Naive B cell (primary cell): Measurements from ENCODE around the gene ACTRT2. TPM values are rescaled to one million over a fixed set of nuclear protein-coding genes. Genes with fewer than 3 reads are reported as not detected.

Source experiments
- ATAC-seq, 2 donors: fragments of 150-1000 bp; cut with Tn5 transposase; 2 replicates each; pipeline ENCODE4 v1.10.0; 2021; ENCODE audit warnings: low read depth in 2 of 2, mild to moderate bottlenecking in 2 of 2, moderate library complexity in 2 of 2
- DNase-seq: peaks from one replicate; pipeline ENCODE4 v3.0.0; 2022
- H3K27ac Mint-ChIP-seq, 6 donors: one replicate each; pipeline ENCODE4 v1.8.0; 2020 to 2022; ENCODE audit warnings: mild to moderate bottlenecking in 6 of 6, mixed read lengths in 6 of 6, moderate library complexity in 5 of 6, inconsistent platforms in 2 of 6
- H3K27me3 Mint-ChIP-seq, 3 donors: one replicate each; pipeline ENCODE4 v1.8.0; 2021 to 2022; ENCODE audit warnings: mixed read lengths in 3 of 3, mild to moderate bottlenecking in 1 of 3
- H3K36me3 Mint-ChIP-seq, 2 donors: one replicate each; pipeline ENCODE4 v1.8.0; 2020 to 2022; ENCODE audit warnings: mixed read lengths in 2 of 2, inconsistent platforms in 1 of 2, mild to moderate bottlenecking in 1 of 2
- H3K4me1 Mint-ChIP-seq, 3 donors: one replicate each; pipeline ENCODE4 v1.8.0; 2020 to 2022; ENCODE audit warnings: mixed read lengths in 3 of 3, inconsistent platforms in 1 of 3, mild to moderate bottlenecking in 1 of 3, moderate library complexity in 1 of 3
- H3K4me3 Mint-ChIP-seq, 8 donors: one replicate each; pipeline ENCODE4 v1.8.0; 2020 to 2022; ENCODE audit warnings: mild to moderate bottlenecking in 8 of 8, mixed read lengths in 8 of 8, moderate library complexity in 8 of 8, inconsistent platforms in 2 of 8
- H3K9me3 Mint-ChIP-seq, 7 donors: one replicate each; pipeline ENCODE4 v1.8.0; 2020 to 2022; ENCODE audit warnings: mixed read lengths in 7 of 7, mild to moderate bottlenecking in 5 of 7, inconsistent platforms in 2 of 7, moderate library complexity in 1 of 7
- polyA plus RNA-seq, 6 donors: library from polyadenylated mRNA; unstranded; fragments of 300-500 nt; fragmentation: Illumina TruSeq; gene quantifications; one replicate each; pipeline ENCODE4 v1.2.3, GENCODE V29; 2021; ENCODE audit warnings: low read depth in 6 of 6

ACTRT2 gene
- polyA plus RNA-seq = not detected

- no peaks in the 10 kb centered on the region for H3K4me1 Mint-ChIP-seq
- peaks cover 0 to 1% (median 0%) of the 10 kb centered on the region in 7 donors for H3K9me3 Mint-ChIP-seq
- no peak for DNase-seq
- peak within 1 kb of the TSS in 2 of 6 donors; percentile 7 to 77 for H3K27ac Mint-ChIP-seq
- no peak for ATAC-seq
- peaks cover 0 to 5% (median 0%) of the 10 kb centered on the region in 3 donors for H3K27me3 Mint-ChIP-seq
- no peak within 1 kb of the TSS for H3K4me3 Mint-ChIP-seq
- H3K36me3 Mint-ChIP-seq = no peaks in the 10 kb centered on the region
Measured at GRCh38 chr1:3021233-3021671, at the start of gene ACTRT2. Gene ACTRT2 (plus strand): TSS chr1:3021467. CDS start chr1:3021687, 220 bp downstream.

DNA sequence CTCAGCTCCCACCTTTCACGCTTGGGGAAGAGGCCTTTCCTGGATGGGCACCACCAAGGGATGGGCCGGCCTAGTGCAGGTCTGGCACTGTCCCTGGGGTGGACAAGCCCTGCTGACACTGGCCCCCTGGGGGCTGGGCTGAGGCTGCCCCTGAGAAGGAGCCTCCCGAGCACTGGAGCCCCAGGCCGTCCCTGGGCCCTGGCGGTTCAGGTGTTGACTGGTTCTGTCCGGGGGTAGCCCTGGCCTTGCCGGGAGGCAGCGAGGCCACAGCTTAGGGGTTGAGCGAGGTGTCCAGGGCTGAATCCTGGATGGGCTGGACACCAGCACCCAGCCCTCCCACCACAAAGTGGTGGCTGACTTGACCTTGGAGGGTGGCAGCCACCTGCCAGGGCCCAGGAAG lies 49.7 kb upstream of the ACTRT2 start:
- Mint-ChIP-seq H3K4me3 (no peak overlapping the region), H3K27me3 (peaks cover 0 to 34% (median 8%) of the 10 kb centered on the region in 3 donors), H3K9me3 (no peaks in the 10 kb centered on the region), H3K4me1 (peaks cover 0 to 9% (median 9%) of the 10 kb centered on the region in 3 donors), H3K27ac (peak overlapping the region in 1 of 6 donors; percentile 33), H3K36me3 (no peaks in the 10 kb centered on the region)
- ATAC-seq (no peak), DNase-seq (no peak)

DNA sequence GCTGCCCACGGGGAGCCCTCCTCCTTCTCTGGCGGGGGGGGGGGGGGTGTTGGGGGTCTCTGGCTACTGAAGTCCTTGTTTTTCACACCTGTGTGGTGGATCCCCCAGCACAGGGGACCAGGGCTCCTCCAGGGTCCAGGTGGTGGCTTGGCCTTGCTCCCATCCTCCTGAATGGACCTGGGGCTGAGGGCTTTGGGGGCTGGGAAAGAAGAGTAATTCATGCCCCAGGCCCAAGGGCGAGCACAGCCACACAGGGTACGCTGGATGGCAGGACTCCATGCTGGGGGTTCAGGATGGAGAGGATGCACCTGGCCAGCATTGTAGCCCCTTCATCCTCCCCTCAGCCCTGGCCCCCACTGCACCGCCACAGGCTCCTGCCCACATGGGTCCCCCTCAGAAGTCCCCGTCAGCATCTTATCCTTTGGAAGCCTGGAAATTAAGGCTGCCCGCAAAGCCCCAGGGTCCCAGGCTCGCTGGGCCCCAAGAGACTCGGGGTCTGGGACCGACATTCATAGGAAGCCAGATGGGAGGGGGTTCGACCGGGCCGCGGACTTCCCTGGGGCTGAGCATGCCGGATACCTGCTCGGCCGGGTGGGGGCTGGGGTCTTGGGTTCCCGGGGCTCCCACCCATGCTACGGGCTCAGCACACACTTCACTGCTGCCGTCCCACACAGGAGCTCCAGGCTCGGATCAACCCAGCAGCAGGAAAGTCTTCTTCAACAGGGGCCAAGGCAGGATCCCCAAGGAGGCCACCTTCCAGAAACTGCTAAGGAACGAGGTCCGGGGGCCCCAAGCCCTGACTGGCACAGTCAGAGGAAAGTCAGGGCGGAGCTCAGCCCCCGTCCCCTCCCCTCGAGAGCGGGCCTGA lies 49.0 kb upstream of the ACTRT2 start:
- DNase-seq = no peak

GRCh38 chr1:2972879-2973575 lies 48.2 kb upstream of the ACTRT2 start:
- H3K27ac Mint-ChIP-seq = no peak overlapping the region
- DNase-seq (no peak), ATAC-seq (no peak)
- H3K4me3 Mint-ChIP-seq = no peak overlapping the region
- peaks cover 0 to 9% (median 9%) of the 10 kb centered on the region in 3 donors for H3K4me1 Mint-ChIP-seq
- no peaks in the 10 kb centered on the region for H3K9me3 Mint-ChIP-seq
- no peaks in the 10 kb centered on the region for H3K36me3 Mint-ChIP-seq
- H3K27me3 Mint-ChIP-seq = peaks cover 0 to 34% (median 6%) of the 10 kb centered on the region in 3 donors

More for the DNA sequence above, 49.0 kb upstream of the ACTRT2 start:
- Mint-ChIP-seq H3K4me1 (peaks cover 0 to 9% (median 9%) of the 10 kb centered on the region in 3 donors), H3K27ac (no peak overlapping the region), H3K27me3 (peaks cover 0 to 34% (median 8%) of the 10 kb centered on the region in 3 donors), H3K4me3 (no peak overlapping the region), H3K36me3 (no peaks in the 10 kb centered on the region), H3K9me3 (no peaks in the 10 kb centered on the region)
- no peak for ATAC-seq

DNA sequence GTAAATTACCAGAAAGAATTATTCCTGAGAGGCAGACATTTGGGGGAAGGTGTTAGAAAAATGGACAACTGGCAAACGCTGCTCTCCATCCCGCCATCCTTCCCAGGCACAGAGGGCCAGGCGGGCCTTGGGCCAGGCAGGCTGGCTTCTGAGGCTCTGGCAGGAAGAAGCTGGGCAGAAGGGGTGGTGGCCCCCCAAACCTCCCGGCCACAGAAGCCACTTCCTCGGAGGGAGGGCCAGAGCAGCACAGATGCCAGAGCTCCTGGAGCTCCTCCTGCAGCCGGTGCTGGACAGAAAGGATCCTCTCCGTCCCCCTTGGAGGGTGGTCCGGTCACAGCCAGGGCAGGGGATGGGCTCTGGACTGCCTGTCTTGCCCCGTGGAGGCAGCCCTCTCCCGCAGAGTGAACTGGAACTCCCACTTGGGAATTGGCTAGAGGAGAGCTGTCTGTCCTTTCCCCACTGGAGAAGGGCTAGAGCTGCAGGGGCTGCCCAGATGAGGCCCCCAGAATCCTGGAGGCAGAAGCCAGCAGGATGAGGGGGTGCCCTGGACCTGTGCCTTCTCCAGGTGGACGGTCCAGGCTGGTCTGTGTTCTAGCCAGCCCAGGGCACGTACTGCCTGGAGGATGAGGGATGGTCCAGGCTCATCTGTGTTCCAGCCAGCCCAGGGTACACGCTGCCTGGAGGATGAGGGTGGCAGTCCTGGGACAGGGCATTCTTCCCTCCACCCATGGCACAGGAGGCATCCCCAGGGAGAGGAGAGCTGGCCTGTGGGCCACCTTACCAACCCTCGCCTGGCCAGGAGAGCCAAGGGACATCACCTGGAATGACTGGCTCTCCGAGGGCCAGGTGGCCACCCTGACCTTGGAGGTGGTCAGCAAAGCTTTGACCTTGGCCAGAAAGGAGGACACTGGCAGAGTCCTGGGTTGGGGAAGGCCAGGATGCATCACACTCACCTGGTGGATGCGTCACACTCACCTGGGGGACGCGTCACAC lies 47.4 kb upstream of the ACTRT2 start:
- DNase-seq (no peak), ATAC-seq (no peak)
- Mint-ChIP-seq H3K4me1 (peaks cover 0 to 9% (median 9%) of the 10 kb centered on the region in 3 donors), H3K36me3 (no peaks in the 10 kb centered on the region), H3K9me3 (no peaks in the 10 kb centered on the region), H3K4me3 (no peak overlapping the region), H3K27ac (no peak overlapping the region), H3K27me3 (peaks cover 0 to 25% (median 0%) of the 10 kb centered on the region in 3 donors)

DNA sequence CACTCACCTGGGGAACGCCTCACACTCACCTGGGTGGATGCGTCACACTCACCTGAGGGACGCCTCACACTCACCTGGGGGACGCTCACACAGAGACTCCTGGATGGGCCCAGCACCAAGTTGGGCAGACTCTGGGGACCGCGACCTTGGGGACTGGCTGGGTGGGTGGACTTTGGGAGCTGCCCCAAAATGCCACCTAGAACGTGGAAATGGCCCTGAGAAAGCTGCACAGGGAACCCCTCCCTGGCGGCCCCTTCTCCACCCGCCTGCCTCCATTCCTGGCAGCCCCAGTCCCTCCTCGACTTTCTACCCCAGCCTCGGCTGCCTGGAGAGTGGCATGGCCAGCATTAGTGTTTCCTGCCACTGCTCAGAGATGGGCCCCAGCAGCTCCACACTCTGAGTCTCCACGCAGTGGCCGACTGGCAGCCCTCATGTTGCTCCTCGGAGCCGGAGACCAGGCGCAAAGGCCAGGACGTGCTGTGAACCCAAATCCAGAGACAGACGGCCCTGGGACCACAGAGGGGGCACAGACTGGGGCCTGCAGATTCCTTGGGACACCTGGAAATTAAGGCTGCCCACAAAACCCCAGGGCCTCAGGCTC lies 46.5 kb upstream of the ACTRT2 start:
- Mint-ChIP-seq H3K9me3 (no peaks in the 10 kb centered on the region), H3K4me1 (peaks cover 0 to 9% (median 9%) of the 10 kb centered on the region in 3 donors), H3K4me3 (no peak overlapping the region), H3K27me3 (peaks cover 0 to 16% (median 0%) of the 10 kb centered on the region in 3 donors), H3K27ac (peak overlapping the region in 1 of 6 donors; percentile 63), H3K36me3 (no peaks in the 10 kb centered on the region)
- DNase-seq (no peak), ATAC-seq (no peak)

GRCh38 chr1:2975466-2976179 lies 45.6 kb upstream of the ACTRT2 start:
- Mint-ChIP-seq H3K9me3 (no peaks in the 10 kb centered on the region), H3K36me3 (no peaks in the 10 kb centered on the region), H3K27ac (no peak overlapping the region), H3K27me3 (peaks cover 0 to 13% (median 0%) of the 10 kb centered on the region in 3 donors), H3K4me1 (peaks cover 0 to 9% (median 9%) of the 10 kb centered on the region in 3 donors), H3K4me3 (no peak overlapping the region)
- DNase-seq (no peak), ATAC-seq (no peak)

DNA sequence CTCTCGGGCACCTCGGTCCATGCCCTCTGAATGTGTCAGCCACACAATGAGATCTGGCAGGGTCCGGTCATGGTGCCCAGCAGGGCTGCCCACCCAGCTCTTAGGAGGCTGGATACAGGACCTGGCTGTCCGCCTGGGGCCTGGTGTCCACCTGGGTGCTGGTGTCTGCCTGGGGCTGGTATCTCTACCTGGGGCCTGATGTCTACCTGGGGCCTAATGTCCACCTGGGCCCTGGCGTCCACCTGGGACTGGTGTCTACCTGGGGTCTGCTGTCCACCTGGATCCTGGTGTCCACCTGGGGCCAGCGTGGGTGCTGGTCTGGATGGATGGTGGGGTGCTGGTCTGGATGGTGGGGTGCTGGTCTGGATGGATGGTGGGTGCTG lies 45.1 kb upstream of the ACTRT2 start:
- DNase-seq = no peak
- H3K27me3 Mint-ChIP-seq = peaks cover 0 to 13% (median 0%) of the 10 kb centered on the region in 3 donors
- H3K27ac Mint-ChIP-seq = no peak overlapping the region
- ATAC-seq = no peak
- H3K36me3 Mint-ChIP-seq = no peaks in the 10 kb centered on the region
- H3K9me3 Mint-ChIP-seq = no peaks in the 10 kb centered on the region
- H3K4me3 Mint-ChIP-seq = no peak overlapping the region
- peaks cover 0 to 9% (median 9%) of the 10 kb centered on the region in 3 donors for H3K4me1 Mint-ChIP-seq

- no peak for DNase-seq
- no peak overlapping the region for H3K4me3 Mint-ChIP-seq
- ATAC-seq = no peak
- no peaks in the 10 kb centered on the region for H3K36me3 Mint-ChIP-seq
- H3K27me3 Mint-ChIP-seq = peaks cover 0 to 8% (median 0%) of the 10 kb centered on the region in 3 donors
- no peaks in the 10 kb centered on the region for H3K9me3 Mint-ChIP-seq
- no peak overlapping the region for H3K27ac Mint-ChIP-seq
- peaks cover 0 to 7% (median 4%) of the 10 kb centered on the region in 3 donors for H3K4me1 Mint-ChIP-seq
Measured at GRCh38 chr1:2977886-2978611, 43.2 kb upstream of the ACTRT2 start.

GRCh38 chr1:2978691-2979190 lies 42.5 kb upstream of the ACTRT2 start:
- Mint-ChIP-seq H3K9me3 (no peaks in the 10 kb centered on the region), H3K27me3 (peaks cover 0 to 4% (median 0%) of the 10 kb centered on the region in 3 donors), H3K36me3 (no peaks in the 10 kb centered on the region), H3K4me3 (no peak overlapping the region), H3K4me1 (peaks cover 0 to 2% (median 0%) of the 10 kb centered on the region in 3 donors), H3K27ac (no peak overlapping the region)
- ATAC-seq (no peak), DNase-seq (no peak)

GRCh38 chr1:2979191-2980072 lies 41.8 kb upstream of the ACTRT2 start:
- Mint-ChIP-seq H3K36me3 (no peaks in the 10 kb centered on the region), H3K27me3 (no peaks in the 10 kb centered on the region), H3K9me3 (no peaks in the 10 kb centered on the region), H3K4me1 (no peaks in the 10 kb centered on the region), H3K27ac (peak overlapping the region in 1 of 6 donors; percentile 37), H3K4me3 (no peak overlapping the region)
- ATAC-seq = no peak
- DNase-seq = no peak
